Measurements from ENCODE around the gene GNAO1.

GNAO1 gene

GRCh38 chr16:56305956-56306565 is 114.8 kb downstream of the GNAO1 start:
- Histone ChIP-seq H2AFZ (ENCODE audit: low read length) (no peak overlapping the region), H4K20me1 (ENCODE audit: insufficient read depth, low read length) (no peaks in the 10 kb centered on the region), H3K4me1 (ENCODE audit: low read length) (no peaks in the 10 kb centered on the region), H3K27me3 (replicated peaks; ENCODE audit: insufficient read depth, low read length) (0 out of 2 replicates have a peak, but pooled peaks cover 8% of the 10 kb centered on the region), H3K36me3 (replicated peaks; ENCODE audit: insufficient read depth, low read length) (no peaks in the 10 kb centered on the region), H3K9me3 (replicated peaks; ENCODE audit: insufficient read depth, low read length) (no peaks in the 10 kb centered on the region), H3K9ac (ENCODE audit: low read length) (no peak overlapping the region), H3K79me2 (ENCODE audit: low read length) (no peaks in the 10 kb centered on the region), H3K9me2 (replicated peaks; ENCODE audit: insufficient read depth, low read length) (no peaks in the 10 kb centered on the region), H3K27ac (ENCODE audit: low read length) (no peak overlapping the region), H3F3A (ENCODE audit: insufficient read depth, low read length) (no peaks in the 10 kb centered on the region), H3K4me3 (ENCODE audit: low read length) (no peak overlapping the region), H3K4me2 (ENCODE audit: low read depth, low read length) (no peak overlapping the region)
- TF ChIP-seq EZH2phosphoT487 (IDR thresholded peaks at IDR 0.05; ENCODE audit: low read length) (no peak), CTCF (IDR thresholded peaks at IDR 0.05; ENCODE audit: low read length) (no peak), EZH2 (optimal IDR thresholded peaks at IDR 0.05; ENCODE audit: low read depth, low read length) (no peak)
- no peak for DNase-seq

- H3K27ac ChIP-seq (ENCODE audit: low read length), result no peak overlapping the region
- H4K20me1 ChIP-seq (ENCODE audit: insufficient read depth, low read length), result no peaks in the 10 kb centered on the region
- no peak overlapping the region for H3K4me3 ChIP-seq (ENCODE audit: low read length)
- H3K27me3 ChIP-seq (replicated peaks; ENCODE audit: insufficient read depth, low read length), result 0 out of 2 replicates have a peak, but pooled peaks cover 8% of the 10 kb centered on the region
- H3K9me3 ChIP-seq (replicated peaks; ENCODE audit: insufficient read depth, low read length), result no peaks in the 10 kb centered on the region
- no peaks in the 10 kb centered on the region for H3K9me2 ChIP-seq (replicated peaks; ENCODE audit: insufficient read depth, low read length)
- no peaks in the 10 kb centered on the region for H3F3A ChIP-seq (ENCODE audit: insufficient read depth, low read length)
- H3K4me1 ChIP-seq (ENCODE audit: low read length), result no peaks in the 10 kb centered on the region
- H3K79me2 ChIP-seq (ENCODE audit: low read length), result no peaks in the 10 kb centered on the region
- DNase-seq, result no peak
- H3K36me3 ChIP-seq (replicated peaks; ENCODE audit: insufficient read depth, low read length), result no peaks in the 10 kb centered on the region
- H3K4me2 ChIP-seq (ENCODE audit: low read depth, low read length), result no peak overlapping the region
- no peak overlapping the region for H2AFZ ChIP-seq (ENCODE audit: low read length)
- H3K9ac ChIP-seq (ENCODE audit: low read length), result no peak overlapping the region
- TF ChIP-seq EZH2phosphoT487 (IDR thresholded peaks at IDR 0.05; ENCODE audit: low read length) (no peak), EZH2 (optimal IDR thresholded peaks at IDR 0.05; ENCODE audit: low read depth, low read length) (no peak), CTCF (IDR thresholded peaks at IDR 0.05; ENCODE audit: low read length) (no peak)
Observed at GRCh38 chr16:56306690-56307533, 115.6 kb downstream of the GNAO1 start.

GRCh38 chr16:56307534-56307873 is 116.2 kb downstream of the GNAO1 start:
- H3F3A ChIP-seq (ENCODE audit: insufficient read depth, low read length), result no peaks in the 10 kb centered on the region
- TF ChIP-seq EZH2phosphoT487 (IDR thresholded peaks at IDR 0.05; ENCODE audit: low read length) (no peak), CTCF (IDR thresholded peaks at IDR 0.05; ENCODE audit: low read length) (no peak), EZH2 (optimal IDR thresholded peaks at IDR 0.05; ENCODE audit: low read depth, low read length) (no peak)
- no peaks in the 10 kb centered on the region for H3K9me2 ChIP-seq (replicated peaks; ENCODE audit: insufficient read depth, low read length)
- H3K9ac ChIP-seq (ENCODE audit: low read length), result no peak overlapping the region
- no peaks in the 10 kb centered on the region for H3K79me2 ChIP-seq (ENCODE audit: low read length)
- H3K27me3 ChIP-seq (replicated peaks; ENCODE audit: insufficient read depth, low read length), result 0 out of 2 replicates have a peak, but pooled peaks cover 8% of the 10 kb centered on the region
- H3K36me3 ChIP-seq (replicated peaks; ENCODE audit: insufficient read depth, low read length), result no peaks in the 10 kb centered on the region
- H3K27ac ChIP-seq (ENCODE audit: low read length), result no peak overlapping the region
- H3K9me3 ChIP-seq (replicated peaks; ENCODE audit: insufficient read depth, low read length), result no peaks in the 10 kb centered on the region
- H3K4me1 ChIP-seq (ENCODE audit: low read length), result no peaks in the 10 kb centered on the region
- no peaks in the 10 kb centered on the region for H4K20me1 ChIP-seq (ENCODE audit: insufficient read depth, low read length)
- DNase-seq, result no peak
- H2AFZ ChIP-seq (ENCODE audit: low read length), result no peak overlapping the region
- H3K4me3 ChIP-seq (ENCODE audit: low read length), result no peak overlapping the region
- H3K4me2 ChIP-seq (ENCODE audit: low read depth, low read length), result no peak overlapping the region

All from MM.1S (cell line).